Astrocyte (in vitro differentiated cells and primary cell): ENCODE data around the gene PFKFB4.

Experiments
- EZH2 ChIP-seq: IDR thresholded peaks from 2 replicates; pipeline ENCODE4 v1.6.1; 2012; ENCODE audit warnings: mild to moderate bottlenecking, low read length, inconsistent platforms; ENCODE audit not compliant: insufficient read depth
- TF ChIP-seq, protein P1 (sequence below): IDR thresholded peaks from 2 replicates; pipeline ENCODE4 v1.5.1; 2011; ENCODE audit warnings: low read depth, mild to moderate bottlenecking, inconsistent platforms, low read length, moderate library complexity; ENCODE audit not compliant: insufficient read depth

DNA sequence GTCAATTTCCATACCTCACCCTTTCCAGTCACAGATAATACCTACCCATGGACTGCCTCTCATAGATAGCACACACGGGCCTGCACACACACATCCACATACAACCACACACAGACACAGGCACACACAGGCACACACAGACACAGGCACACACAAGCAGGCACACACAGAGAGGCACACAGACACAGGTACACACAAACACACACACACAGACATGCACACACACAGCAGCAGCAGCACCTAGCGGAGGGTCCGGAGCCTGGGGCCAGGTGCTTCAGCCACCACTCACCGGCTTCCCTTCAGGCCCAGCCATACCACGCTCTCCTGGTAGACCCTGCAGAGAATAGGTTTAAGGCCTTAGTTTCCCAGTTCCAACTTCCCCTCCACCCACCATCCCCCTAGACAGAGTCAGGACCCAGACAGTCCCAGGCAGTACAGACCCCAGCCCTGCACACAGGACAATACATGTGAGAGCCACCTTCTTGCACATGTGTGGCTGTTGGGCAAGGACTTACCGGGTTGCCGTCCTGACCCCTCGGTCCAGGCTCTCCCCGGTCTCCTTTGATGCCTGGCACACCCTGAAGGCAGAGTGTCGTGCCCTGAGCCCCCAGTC lies 17.5 kb upstream of the PFKFB4 start:
- TF ChIP-seq, protein P1, sequence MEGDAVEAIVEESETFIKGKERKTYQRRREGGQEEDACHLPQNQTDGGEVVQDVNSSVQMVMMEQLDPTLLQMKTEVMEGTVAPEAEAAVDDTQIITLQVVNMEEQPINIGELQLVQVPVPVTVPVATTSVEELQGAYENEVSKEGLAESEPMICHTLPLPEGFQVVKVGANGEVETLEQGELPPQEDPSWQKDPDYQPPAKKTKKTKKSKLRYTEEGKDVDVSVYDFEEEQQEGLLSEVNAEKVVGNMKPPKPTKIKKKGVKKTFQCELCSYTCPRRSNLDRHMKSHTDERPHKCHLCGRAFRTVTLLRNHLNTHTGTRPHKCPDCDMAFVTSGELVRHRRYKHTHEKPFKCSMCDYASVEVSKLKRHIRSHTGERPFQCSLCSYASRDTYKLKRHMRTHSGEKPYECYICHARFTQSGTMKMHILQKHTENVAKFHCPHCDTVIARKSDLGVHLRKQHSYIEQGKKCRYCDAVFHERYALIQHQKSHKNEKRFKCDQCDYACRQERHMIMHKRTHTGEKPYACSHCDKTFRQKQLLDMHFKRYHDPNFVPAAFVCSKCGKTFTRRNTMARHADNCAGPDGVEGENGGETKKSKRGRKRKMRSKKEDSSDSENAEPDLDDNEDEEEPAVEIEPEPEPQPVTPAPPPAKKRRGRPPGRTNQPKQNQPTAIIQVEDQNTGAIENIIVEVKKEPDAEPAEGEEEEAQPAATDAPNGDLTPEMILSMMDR: no peak
- TF ChIP-seq EZH2: no peak
